ENCODE data around the gene KLK12. TPM values are rescaled to one million over a fixed set of nuclear protein-coding genes. Genes with fewer than 3 reads are reported as not detected.

The KLK12 gene, protein sequence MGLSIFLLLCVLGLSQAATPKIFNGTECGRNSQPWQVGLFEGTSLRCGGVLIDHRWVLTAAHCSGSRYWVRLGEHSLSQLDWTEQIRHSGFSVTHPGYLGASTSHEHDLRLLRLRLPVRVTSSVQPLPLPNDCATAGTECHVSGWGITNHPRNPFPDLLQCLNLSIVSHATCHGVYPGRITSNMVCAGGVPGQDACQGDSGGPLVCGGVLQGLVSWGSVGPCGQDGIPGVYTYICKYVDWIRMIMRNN
- not detected for total RNA-seq
- long read RNA-seq: 0 reads

DNA sequence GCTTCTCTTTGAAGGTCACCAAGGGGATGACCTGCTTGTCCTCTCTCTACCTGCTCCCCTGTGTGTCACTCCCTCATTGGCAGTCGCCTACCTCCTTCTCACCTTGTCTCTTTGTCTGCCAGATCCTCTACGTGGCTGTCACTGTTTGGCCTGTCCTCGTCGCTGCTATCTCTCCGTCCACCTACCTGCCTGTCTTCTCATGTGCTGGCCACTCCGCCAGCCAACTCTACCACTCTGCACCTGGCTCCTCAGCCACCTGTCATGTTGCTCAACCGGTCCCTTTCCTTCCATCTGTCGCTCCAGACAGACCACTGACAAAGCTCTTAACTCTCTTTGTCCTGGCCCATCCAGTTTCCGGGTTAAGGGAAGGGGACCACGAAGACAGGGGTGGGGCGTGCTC is at the start of gene KLK12:
Gene KLK12, minus strand, starts transcription at position 299 of the 400 bp plus-strand sequence. CDS start 381 bp downstream, outside the sequence.
- peak; percentile 59 for DNase-seq (ENCODE audit: low spot score)

DNA sequence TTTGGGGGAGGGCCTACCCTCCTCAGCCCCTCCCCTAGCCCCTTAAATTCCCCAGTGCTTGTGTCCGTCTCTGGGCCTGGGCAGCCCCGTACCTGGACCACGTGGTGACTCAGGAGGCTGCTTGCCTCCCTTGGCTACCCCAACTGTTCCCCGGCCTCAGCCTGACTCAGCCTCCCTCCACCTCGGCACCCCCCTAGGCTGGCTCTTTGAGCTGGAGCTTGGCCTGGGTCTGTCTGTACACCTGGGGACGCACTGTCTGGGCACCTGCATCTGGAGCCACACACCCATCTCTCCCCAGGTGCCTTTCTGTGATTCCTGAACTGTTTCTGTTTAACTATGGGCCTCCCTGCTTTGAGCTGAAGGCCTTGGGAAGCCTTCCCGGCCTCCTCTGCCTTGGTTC is 49.7 kb upstream of the KLK12 start:
- no peak for DNase-seq (ENCODE audit: low spot score)

DNA sequence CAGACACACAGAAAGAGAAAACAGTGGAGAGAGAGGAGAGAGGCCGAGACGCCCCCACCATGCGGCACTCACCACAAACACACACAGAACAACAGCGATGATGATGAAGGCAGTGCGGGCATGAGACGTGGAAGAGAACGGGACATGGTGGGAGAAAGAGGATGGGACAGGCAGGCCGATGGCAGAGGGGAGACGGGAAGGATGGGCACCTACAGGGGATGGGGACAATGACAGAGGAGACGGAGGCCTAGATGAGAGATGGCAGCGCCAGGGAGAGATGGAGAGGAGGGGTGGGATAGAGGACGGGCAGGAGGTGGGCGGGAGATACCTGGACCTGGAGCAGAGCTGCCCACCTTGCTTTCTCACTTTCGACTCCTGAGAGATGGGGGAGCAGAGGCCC is 49.0 kb upstream of the KLK12 start:
- peak; percentile 73 for DNase-seq (ENCODE audit: low spot score)

DNA sequence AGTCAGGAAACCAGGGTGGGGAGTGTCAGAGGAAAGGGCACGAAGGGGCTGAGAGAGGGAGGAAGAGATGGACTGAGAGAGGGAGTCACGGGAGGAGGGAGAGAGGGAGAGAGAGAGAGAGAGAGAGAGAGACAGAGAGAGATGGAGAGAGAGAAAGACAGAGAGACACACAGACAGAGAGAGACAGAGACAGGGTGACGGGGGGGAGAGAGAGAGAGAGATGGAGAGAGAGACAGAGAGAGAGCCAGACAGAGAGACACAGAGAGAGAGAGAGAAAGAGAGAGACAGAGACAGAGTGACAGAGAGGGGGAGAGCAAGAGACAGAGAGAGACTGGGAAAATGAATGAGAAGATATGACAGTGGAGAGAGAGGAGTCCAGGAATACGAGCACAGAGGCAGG is 48.4 kb upstream of the KLK12 start:
- DNase-seq (ENCODE audit: low spot score): peak; percentile 8

DNA sequence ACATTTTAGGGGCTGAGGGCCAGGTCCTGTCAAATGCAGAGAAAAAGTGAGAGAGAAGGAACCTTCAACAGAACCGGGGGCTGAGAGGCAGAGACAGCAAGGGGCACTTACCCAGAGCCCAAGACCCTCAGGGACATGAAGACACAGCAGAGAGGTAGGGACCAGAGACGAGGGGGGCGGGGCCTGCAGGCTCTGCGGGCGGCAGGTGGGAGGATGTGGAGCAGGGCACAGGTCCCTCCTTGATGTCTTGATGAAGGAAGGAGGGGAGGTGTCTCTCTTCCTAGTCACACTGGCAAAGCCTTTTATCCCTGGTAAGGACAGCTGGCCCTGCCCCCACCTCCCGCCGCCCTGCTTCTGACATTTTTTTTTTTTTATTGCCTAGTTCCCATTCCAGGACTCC is 47.8 kb upstream of the KLK12 start, which contains the start of gene KLK14:
Gene KLK14, minus strand, starts transcription at position 277 of the 400 bp plus-strand sequence. Its CDS starts 273 bp downstream, at position 4.
- peak; percentile 62 for DNase-seq (ENCODE audit: low spot score)

DNA sequence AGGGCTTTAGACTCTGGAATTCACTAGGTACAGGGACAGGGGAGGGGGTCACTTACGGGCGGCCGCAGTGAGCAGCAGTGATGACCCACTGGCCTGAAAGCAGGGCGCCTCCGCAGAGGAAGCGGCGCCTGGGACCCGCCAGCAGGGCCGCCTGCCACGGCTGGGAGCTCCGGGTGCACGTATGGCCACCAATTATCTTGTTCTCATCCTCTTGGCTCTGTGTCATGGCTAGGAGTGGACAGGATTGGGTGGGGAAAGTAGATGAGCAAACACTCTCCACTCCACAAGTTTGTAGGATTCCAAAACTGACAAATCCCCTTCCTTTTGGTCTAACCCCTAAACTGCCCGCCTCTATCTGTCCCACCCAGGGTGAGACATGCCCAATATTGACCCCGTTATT is 46.7 kb upstream of the KLK12 start:
- DNase-seq (ENCODE audit: low spot score): peak; percentile 60

DNA sequence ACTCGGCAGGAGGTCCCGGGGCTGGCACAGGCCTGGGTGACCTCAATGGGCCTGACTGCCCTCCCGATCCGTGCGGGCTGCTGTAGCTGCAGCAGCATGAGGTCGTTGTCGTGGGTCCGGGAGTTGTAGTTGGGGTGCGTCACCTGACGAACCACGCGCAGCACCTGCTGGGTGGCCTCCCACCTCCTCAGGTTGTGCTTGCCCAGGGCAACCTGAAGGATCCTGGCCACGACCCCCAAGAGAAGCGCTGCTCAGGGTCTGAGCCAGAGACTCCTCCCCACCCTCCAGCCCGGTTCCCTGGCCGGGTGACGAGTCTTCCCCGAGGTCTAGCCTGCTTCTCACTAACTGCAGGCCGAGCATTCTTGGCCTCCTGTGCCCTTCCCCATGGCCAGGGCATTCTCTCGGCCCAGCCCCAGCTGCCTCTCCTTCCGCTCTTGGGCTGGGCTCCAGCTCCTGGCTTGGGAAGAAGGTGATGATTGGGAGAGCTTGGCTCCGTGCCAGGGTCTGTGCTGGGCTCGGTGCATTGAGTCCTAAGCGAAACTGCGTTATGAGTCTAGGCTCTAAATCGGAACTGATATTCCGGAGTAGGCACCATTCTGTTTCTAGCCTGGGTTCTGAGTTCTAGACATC is 44.8 kb upstream of the KLK12 start:
- DNase-seq (ENCODE audit: low spot score): no peak

DNA sequence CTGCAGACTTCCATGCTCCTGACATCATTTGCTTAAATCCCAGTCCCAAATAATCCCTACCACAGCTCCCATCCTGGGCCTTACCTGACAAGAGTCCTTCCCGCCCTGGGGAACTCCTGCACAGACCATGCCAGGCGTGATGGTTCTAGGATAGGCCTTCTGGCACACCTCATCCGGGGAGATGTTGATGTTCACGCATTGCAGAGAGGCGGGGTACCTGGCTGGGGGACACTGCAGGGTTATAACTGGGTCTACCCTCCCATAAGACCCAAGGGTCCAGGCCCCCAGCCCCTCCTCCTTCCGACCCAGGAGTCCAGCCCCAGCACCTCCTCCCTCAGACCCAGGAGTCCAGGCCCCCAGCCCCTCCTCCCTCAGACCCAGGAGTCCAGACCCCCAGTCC is 43.9 kb upstream of the KLK12 start:
- DNase-seq (ENCODE audit: low spot score): no peak

DNA sequence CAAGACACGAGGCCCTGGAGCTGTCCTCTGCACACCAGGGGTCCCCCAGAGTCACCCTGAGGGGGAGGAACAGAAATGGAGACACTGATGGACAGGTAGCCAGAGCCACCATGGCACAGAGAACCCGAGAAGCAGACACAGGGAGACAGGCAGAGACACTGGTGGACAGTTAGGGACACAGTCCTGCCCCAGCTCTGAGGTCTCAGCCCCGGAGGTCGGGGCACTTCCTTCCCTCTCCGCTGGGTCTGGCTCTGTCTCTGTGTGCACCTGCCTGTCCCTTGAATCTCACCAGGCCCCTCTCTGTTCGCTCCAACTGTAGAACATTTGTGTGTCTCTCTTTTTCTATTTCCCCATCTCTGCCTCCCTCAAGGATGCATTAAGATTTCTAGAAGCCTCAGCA is 43.3 kb upstream of the KLK12 start:
- no peak for DNase-seq (ENCODE audit: low spot score)

DNA sequence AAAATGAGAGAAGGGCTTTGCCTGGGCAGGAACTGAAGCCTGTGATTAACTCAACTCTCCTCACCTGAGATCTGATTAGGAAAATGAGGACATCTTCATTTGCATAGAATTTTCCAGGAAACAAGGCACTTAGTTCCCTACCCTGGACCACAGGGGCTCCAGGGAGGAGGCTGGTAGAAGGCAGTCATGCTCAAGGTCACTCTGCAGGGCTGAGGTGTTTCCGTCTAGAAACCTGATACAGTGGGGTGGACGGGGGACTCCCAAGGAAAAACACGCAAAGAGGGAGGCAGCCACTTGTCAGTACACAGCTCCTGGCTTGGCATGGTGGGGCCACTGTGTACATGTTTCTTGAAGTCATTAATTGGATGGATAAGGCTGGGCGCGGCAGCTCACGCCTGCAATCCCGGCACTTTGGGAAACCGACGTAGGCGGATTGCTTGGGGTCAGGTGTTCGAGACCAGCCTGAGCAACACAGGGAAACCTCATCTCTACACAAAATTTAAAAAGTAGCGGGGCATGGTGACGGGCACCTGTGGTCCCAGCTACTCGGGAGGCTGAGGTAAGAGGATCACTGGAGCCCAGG is 41.9 kb upstream of the KLK12 start:
- DNase-seq (ENCODE audit: low spot score): no peak

DNA sequence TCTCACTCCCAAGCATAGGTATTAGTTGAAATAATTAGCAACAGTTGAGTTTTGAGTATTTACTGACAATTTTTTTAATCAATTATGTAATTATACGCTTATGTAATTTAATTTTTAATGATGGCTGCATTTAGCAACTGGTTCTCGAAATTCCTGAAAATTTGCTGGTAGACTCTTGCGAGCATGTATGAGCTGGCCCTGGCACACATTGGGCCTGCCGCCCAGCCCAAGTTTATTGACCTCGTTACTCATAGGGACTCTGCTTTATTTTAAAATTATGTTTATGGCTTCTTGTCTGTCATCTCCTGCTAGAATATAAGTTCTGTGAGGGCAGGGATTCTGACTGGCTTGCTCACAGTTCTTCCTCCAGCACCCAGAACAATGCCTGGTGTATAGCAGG is 41.2 kb upstream of the KLK12 start:
- DNase-seq (ENCODE audit: low spot score): no peak

DNA sequence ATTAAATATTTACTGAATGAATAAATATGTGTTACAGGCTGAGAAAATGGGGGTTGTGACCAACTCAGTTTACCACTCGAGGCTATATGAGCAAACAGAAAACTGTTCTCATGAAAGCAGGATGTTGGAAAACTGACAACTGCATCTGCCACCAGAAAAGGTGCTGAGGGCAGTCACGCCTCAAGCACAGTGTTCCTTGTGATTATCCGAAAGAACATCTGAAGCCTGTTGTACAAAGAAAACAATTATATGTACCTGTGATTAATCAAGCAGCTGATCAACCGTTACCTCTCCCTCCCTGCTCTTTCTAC is 36.2 kb upstream of the KLK12 start:
- DNase-seq (ENCODE audit: low spot score): no peak

DNA sequence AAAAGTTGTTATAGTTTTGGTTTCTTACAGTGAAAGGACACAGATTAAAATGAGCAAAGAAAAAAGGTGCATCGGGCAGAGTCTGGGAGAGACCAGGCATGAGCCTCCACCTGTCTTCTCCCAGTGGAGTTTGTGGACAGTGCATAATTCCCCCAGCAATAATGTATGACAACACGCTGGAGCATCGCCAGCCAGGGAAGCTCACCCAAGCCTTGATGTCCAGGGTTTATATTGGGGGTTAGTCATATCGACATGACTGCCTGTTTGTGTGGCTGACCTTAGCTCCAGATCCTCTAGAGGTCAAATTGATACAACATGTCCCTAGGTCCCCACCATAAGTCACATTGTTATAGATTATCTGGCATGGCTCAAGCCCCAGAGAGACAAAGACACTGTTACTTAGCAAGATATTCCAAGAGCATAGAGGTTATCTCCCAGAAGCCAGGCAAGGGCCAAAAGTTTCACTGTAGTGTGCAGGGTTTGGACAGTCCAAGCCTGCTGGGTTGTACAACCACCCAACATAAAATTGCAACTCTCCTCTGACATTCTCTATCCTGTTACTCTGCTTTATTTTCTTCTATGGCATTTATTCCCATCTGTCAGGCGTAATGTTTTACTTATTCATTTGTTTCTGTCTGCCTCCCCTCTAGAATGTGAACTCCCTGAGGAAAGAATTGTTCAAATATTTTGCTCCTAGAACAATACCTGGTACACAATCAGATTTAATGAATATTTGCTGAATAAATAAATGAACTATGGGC is 35.7 kb upstream of the KLK12 start:
- no peak for DNase-seq (ENCODE audit: low spot score)

DNA sequence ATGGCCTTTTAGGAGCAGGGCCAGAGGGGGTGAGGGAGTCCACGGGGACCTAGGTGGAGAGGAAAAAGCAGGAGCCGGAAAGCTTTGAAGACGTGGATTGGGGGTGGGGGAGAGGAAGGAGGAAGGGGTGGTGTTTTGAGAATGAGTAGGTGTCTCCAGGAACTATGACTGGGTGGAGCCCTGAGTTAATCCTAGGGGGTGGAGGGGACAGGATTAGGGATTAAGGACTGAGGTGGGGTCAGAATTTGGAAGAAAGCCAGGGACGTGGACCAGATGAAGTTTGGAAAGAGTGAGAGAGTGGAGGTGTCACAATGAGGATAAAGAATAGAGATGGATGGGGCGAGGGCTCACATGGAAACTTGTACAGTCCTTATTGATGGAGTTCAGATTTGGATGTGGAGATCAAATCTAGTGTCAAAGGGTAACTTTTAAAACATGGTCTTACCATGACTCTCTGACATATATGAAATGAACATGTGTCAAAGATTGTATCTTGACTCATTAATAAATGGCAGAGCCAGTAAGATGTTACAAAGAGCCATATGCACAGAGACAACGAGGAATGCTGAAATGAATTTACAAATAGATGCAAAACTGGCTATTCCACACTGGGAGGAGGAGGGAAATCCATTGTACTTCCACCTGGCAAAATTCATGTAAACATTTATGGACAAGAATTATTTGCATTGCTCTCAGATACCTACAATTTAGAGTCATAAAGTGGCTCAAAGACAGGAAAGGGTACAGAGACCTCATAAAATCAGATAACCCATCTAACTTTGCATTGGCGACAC is 31.8 kb upstream of the KLK12 start:
- no peak for DNase-seq (ENCODE audit: low spot score)

DNA sequence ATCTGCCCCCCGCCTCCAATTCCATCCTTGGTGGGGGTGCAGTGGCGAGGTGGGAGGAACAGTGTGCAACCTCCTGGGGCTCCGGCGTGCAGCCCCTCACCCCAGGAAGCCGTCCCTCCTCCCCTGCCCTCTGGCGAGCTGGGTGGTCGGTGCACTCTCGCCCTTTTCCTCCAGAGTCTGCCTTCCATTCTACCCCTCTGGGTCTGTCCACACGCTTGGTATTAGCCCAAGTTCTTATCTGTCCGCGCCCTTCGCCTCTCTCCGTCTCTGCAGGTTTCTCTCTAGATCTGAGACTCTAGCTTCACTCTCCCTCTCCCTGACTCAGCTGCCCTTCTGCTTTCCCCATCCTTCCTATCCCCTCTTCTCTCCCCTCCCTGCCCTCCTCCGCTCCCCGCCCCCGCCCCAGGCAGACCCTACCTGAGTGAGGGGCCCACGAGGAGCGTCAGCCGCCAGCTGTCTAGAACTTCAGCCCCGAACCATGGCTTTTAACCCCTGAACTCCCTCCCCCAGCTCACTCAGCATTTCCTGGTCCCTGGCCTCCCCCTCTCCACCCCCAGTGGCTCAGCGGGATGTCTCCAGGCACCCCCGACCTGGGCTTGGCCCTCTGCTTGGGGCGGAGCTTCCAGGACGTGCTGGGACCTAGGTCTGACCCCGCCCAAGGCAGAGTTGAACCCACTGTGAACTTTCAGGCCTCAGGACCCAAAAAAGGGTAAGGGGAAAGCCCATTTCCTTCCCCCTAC is 30.6 kb upstream of the KLK12 start:
- no peak for DNase-seq (ENCODE audit: low spot score)

DNA sequence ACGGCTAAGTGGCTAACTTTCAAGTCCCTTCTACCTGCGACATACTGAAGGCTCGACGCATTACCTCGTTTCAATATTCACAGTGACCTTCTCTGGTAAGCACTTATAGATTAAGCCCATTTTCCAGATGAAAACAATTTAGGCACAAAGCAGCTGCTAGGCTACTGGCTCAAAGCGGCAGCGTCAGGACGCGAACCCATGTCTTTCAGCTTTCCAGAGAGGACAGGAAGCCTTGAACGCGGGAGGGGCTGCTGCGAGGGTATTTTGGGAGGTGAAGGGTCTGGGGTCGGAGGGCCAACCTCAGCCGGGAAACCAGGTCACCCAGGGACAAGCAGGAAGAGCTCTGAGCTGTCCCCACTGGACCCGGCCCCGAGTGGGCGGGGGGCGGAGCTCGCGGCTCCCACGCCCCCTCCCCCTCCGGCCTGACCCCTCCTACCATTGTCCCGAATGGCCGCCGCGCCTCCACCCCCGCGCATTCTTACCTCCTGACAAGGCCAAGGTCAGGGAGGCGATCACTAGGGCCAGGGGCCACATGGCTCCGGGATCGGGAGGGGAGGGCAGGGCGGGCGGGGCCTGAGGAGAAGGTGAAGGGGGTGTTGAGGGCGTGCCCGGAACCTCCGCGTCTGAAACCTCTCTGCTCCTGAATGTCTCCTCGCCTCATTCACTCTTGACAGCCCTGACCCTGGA is 29.9 kb upstream of the KLK12 start, which contains the start of gene KLK13:
Gene KLK13, minus strand, starts transcription at position 559 of the 687 bp plus-strand sequence. Its CDS starts 25 bp downstream, at position 534.
- no peak for DNase-seq (ENCODE audit: low spot score)

DNA sequence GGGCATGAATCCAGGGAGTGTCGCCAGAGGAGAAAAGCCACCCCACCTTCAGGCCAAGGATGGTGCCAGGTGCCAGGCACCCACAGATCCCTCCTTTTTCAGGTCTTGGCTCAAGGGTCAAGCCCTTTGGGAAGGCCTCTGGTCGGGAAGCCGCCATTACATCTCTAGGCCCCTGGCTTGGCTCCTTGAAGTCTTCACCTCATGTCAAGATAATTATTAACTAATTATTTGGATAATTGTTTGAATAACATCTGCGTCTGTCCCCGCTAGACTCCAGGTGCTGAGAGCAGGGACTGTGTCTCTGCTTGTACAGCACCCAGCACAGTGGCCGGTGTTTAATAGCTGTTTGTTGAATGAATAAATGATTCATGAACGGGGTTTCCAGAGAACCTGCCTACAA is 28.9 kb upstream of the KLK12 start:
- DNase-seq (ENCODE audit: low spot score): no peak

DNA sequence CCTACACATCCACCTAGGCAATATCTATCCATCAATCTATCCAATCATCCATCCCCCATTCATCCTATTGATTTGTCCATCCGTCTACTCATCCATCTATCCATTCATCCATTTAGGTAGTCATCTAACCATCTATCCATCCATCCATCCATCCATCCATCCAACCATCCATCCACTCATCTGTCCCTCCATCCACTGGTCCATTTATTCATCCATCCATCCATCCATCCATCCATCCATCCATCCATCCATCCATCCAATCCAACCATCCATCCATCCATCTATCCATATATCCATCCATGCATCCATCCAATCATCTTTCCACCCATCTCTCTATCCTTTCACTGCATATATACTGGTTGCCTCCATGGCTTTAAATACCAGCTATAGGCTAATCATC is 26.2 kb upstream of the KLK12 start:
- no peak for DNase-seq (ENCODE audit: low spot score)

DNA sequence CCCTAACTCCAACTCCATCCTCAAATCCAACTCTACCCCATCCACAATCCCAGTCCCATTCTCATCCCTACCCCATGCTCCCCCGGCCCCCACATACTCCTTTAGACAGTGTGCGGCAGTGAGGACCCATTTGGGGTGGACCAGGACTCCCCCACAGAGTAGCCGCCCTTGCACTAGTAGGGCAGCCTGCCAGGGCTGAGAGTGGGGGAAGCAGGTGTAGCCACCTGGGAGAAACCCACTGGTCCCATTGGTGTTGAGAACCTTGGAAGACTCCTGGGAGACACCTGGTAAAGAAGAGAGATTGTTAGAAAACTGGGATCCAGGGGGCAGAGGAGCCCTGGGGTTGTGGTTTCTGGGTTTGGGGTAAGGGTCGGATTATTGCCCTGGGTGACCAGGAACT is 25.5 kb upstream of the KLK12 start:
- DNase-seq (ENCODE audit: low spot score): no peak

DNA sequence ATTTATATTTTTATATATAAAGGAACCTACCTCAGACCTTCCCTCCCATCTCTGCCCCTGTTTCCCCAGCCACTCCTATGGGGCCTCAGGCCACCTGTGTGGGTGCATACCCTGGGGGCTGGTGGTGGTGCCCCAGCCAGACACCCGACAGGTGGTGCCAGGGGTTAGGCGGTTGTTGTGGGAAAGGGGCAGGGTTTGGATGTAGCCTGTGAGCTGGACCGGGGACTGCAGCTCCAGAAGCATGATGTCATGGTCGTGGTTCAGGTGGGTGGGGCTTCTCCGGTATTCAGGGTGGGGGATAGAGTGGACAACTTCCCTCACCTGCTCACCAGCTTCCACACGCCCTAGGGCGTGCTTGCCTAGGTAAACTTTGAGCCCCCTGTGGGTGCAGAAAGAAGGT is 24.9 kb upstream of the KLK12 start:
- DNase-seq (ENCODE audit: low spot score): no peak
